GM12878 (cell line): Measurements from ENCODE around the gene CAMTA2. TPM values are rescaled to one million over a fixed set of nuclear protein-coding genes. Genes with fewer than 3 reads are reported as not detected.

ENCODE experiments used
- ATAC-seq: fragments of 200-7000 bp; cut with Tn5 transposase; 3 replicates; pipeline ENCODE4 v1.9.1; 2020; ENCODE audit warnings: mild to moderate bottlenecking, moderate library complexity
- BruUV-seq: library from RNA; stranded (reverse); fragments of 400-500 nt; replicated peaks from 2 replicates; lab custom pipeline; 2021; lab: Mats Ljungman, UMichigan
- CTCF ChIA-PET: fragments of 300-600 bp; sonication (Branson Sonifier 250); formaldehyde crosslinking; extraction: SDS; loops from one replicate; lab custom pipeline; 2021; ENCODE audit warnings: inconsistent platforms; lab: Yijun Ruan, JAX
- POLR2A ChIA-PET: fragments of 350-600 bp; formaldehyde crosslinking; extraction: SDS; loops from one replicate; lab custom pipeline; 2021; ENCODE audit warnings: inconsistent platforms; lab: Charles Lee
- RAD21 ChIA-PET: fragments of 300-600 bp; sonication (Branson Sonifier 250); formaldehyde crosslinking; loops from one replicate; lab custom pipeline; 2023; ENCODE audit warnings: antibody characterized with exemption; ENCODE audit not compliant: unreplicated experiment; lab: Charles Lee
- SMC1A ChIA-PET: fragments of 300-600 bp; sonication (Branson Sonifier 250); formaldehyde crosslinking; loops from one replicate; lab custom pipeline; 2023; ENCODE audit not compliant: unreplicated experiment, uncharacterized antibody; lab: Charles Lee
- DNase-seq: peaks from one replicate; pipeline ENCODE4 v3.0.0-alpha.2; 2011; ENCODE audit warnings: low read depth, low spot score
- FAIRE-seq: peaks from 3 replicates; lab custom pipeline; 2011; peaks lifted over from hg19 to GRCh38; lab: Jason Lieb, UNC
- H2AFZ ChIP-seq: 2 replicates; pipeline ENCODE4 v1.6.0; 2011; ENCODE audit warnings: low read depth, low read length, control low read depth; ENCODE audit not compliant: control insufficient read depth
- H3K27ac ChIP-seq: 2 replicates; pipeline ENCODE4 v1.5.1; 2011; ENCODE audit warnings: control low read depth; ENCODE audit not compliant: control insufficient read depth, insufficient read depth
- H3K27me3 ChIP-seq, 2 experiments: replicated peaks in 1 of 2; 2 replicates each; pipeline versions ENCODE4 v1.6.0 to v1.6.1; 2011; ENCODE audit warnings: low read length in 1 of 2; ENCODE audit not compliant: control insufficient read depth in 2 of 2, insufficient read depth in 2 of 2
- H3K36me3 ChIP-seq, 2 experiments: 2 replicates each; pipeline ENCODE4 v1.5.1; 2011; ENCODE audit warnings: low read length in 1 of 2; ENCODE audit not compliant: control insufficient read depth in 2 of 2, insufficient read depth in 2 of 2
- H3K4me1 ChIP-seq: 2 replicates; pipeline ENCODE4 v1.6.1; 2011; ENCODE audit warnings: mild to moderate bottlenecking, low read length, moderate library complexity, mixed read lengths; ENCODE audit not compliant: control insufficient read depth, insufficient read depth
- H3K4me2 ChIP-seq: 2 replicates; pipeline ENCODE4 v1.6.0; 2011; ENCODE audit warnings: control low read depth; ENCODE audit not compliant: control insufficient read depth, insufficient read depth
- H3K4me3 ChIP-seq: fragments of 200-600 bp; sonication (generic); 2 replicates; pipeline ENCODE4 v1.5.1; 2016
- H3K79me2 ChIP-seq: 2 replicates; pipeline ENCODE4 v1.6.0; 2011; ENCODE audit warnings: low read length; ENCODE audit not compliant: control insufficient read depth, insufficient read depth
- H3K9ac ChIP-seq: 2 replicates; pipeline ENCODE4 v1.8.0; 2011; ENCODE audit warnings: low read length, control low read depth, mixed read lengths; ENCODE audit not compliant: control insufficient read depth, insufficient read depth
- H3K9me3 ChIP-seq: replicated peaks from 3 replicates; pipeline ENCODE4 v1.5.1; 2011; ENCODE audit warnings: mild to moderate bottlenecking, low read length; ENCODE audit not compliant: control insufficient read depth, insufficient read depth
- H4K20me1 ChIP-seq: 2 replicates; pipeline ENCODE4 v1.6.0; 2011; ENCODE audit not compliant: control insufficient read depth, insufficient read depth
- BCL11A ChIP-seq: IDR thresholded peaks from 2 replicates; pipeline ENCODE4 v1.6.1; 2011; ENCODE audit warnings: low read depth, low read length
- DPF2 ChIP-seq: fragments of 450-650 bp; IDR thresholded peaks from 2 replicates; pipeline ENCODE4 v1.6.1; 2017; ENCODE audit warnings: mild to moderate bottlenecking
- E2F8 ChIP-seq: fragments of 450-650 bp; IDR thresholded peaks from 2 replicates; pipeline ENCODE4 v1.6.1; 2018; ENCODE audit warnings: mild to moderate bottlenecking, low read depth, moderate library complexity; ENCODE audit not compliant: partially characterized antibody
- EGR1 ChIP-seq, 2 experiments: IDR thresholded peaks; 1 replicate in 1 of 2; 2 replicates in 1 of 2; pipeline ENCODE4 v1.6.1; 2011 to 2012; ENCODE audit warnings: low read depth in 2 of 2, low read length in 2 of 2, borderline replicate concordance in 1 of 2, mild to moderate bottlenecking in 1 of 2, moderate library complexity in 1 of 2
- LARP7 ChIP-seq: fragments of 450-650 bp; IDR thresholded peaks from 2 replicates; pipeline ENCODE4 v1.6.1; 2017; ENCODE audit warnings: mild to moderate bottlenecking
- NBN ChIP-seq: fragments of 450-650 bp; IDR thresholded peaks from 2 replicates; pipeline ENCODE4 v1.6.1; 2016
- NKRF ChIP-seq: fragments of 450-650 bp; conservative IDR thresholded peaks from 2 replicates; pipeline ENCODE4 v1.6.1; 2017; ENCODE audit warnings: mild to moderate bottlenecking, moderate library complexity
- REST ChIP-seq: IDR thresholded peaks from 2 replicates; pipeline ENCODE4 v1.6.1; 2012; ENCODE audit warnings: mild to moderate bottlenecking, low read depth, low read length
- SMAD5 ChIP-seq: IDR thresholded peaks from 2 replicates; pipeline ENCODE4 v1.6.1; 2016; ENCODE audit warnings: antibody characterized with exemption, low read depth
- SMC3 ChIP-seq: IDR thresholded peaks from 2 replicates; pipeline ENCODE4 v1.6.1; 2011; ENCODE audit warnings: low read length, improper control_type of control experiment, borderline replicate concordance
- STAT1 ChIP-seq: fragments of 450-650 bp; conservative IDR thresholded peaks from 2 replicates; pipeline ENCODE4 v1.6.1; 2014; ENCODE audit warnings: antibody characterized with exemption, mild to moderate bottlenecking
- ZNF274 ChIP-seq: IDR thresholded peaks from one replicate; pipeline ENCODE4 v1.8.0; 2011; ENCODE audit not compliant: insufficient read length, insufficient read depth
- WGBS: methylation state at CpG from one replicate; pipeline ENCODE4 v1.1.6; 2016; ENCODE audit warnings: low lambda C conversion rate; ENCODE audit not compliant: insufficient replicate concordance, insufficient coverage; ENCODE audit errors: missing lambda C conversion rate; 5-methylcytosine and 5-hydroxymethylcytosine counted together
- in situ Hi-C: fragments of 300-500 bp; cut with MboI; formaldehyde crosslinking; loops from 9 replicates; pipeline ENCODE4 v1.14.3; 2018; ENCODE audit warnings: mixed read lengths
- intact Hi-C: fragments of 100-400 bp; cut with micrococcal nuclease; formaldehyde crosslinking; loops from one replicate; pipeline ENCODE4 v1.14.2; 2022; ENCODE audit not compliant: unreplicated experiment
- polyA plus RNA-seq, 11 experiments: library from polyadenylated mRNA; depleted of rRNA in 4 of 11; unstranded in 6 of 11; stranded (reverse) in 5 of 11; fragments of >200 nt; fragmentation: Nextera tagmentation in 4 of 11; fragmentation: Illumina TruSeq in 1 of 11; extraction: Ambion mirVana in 4 of 11; extraction: Trizol in 1 of 11; gene quantifications; 1 replicate in 1 of 11; 2 replicates in 10 of 11; pipeline versions ENCODE4 v1.2.1 to v1.2.3, GENCODE V29; 2011 to 2016; ENCODE audit warnings: inconsistent platforms in 2 of 11, missing spikeins in 2 of 11, low read depth in 1 of 11
- total RNA-seq, 4 experiments: library from RNA; depleted of rRNA in 3 of 4; stranded (reverse); fragments of >200 nt in 3 of 4; fragmentation: Illumina TruSeq in 1 of 4; extraction: Trizol in 1 of 4; gene quantifications; 2 replicates each; pipeline versions ENCODE4 v1.2.1 to v1.2.3, GENCODE V29; 2013 to 2021

CAMTA2 gene
- total and polyA plus RNA-seq, 10 of the 15 experiments (the other 5 are each of a cell fraction or from before 2014, with no cell fraction given) = 0.42 to 29.3 (median 11.2) TPM

- peaks cover 46% of the 10 kb centered on the region for H3K79me2 ChIP-seq
- in situ Hi-C loops = no loop called here
- ATAC-seq (peak; percentile 19), FAIRE-seq (no peak), DNase-seq (no peak)
- BruUV-seq = TSS peak; percentile 60
- CTCF ChIA-PET = interaction anchor here (1.6 to 3.4 kb wide), 5 partner anchors 11 to 112 kb away, joined by 4 to 23 read pairs (median 8); partner anchors contain the start of genes RNF167, SLC25A11 and SPAG7
- H3K36me3 ChIP-seq = peaks cover 10 to 12% of the 10 kb centered on the region in 2 experiments
- H3K9ac ChIP-seq = peak overlapping the region; percentile 97
- POLR2A ChIA-PET = interaction anchor here (1.0 to 17.5 kb wide), 4 partner anchors 10 to 15 kb away, joined by 3 to 272 read pairs (median 6); partner anchors contain the start of genes RNF167, SLC25A11 and SPAG7
- RAD21 ChIA-PET = interaction anchor here (2.0 to 9.8 kb wide), 2 partner anchors 10 to 15 kb away, joined by 7 to 73 read pairs; partner anchors contain the start of genes RNF167, SLC25A11 and SPAG7
- H3K9me3 ChIP-seq = no peaks in the 10 kb centered on the region
- H3K27ac ChIP-seq = peak overlapping the region; percentile 85
- intact Hi-C loops = no loop called here
- peak overlapping the region; percentile 93 for H3K4me2 ChIP-seq
- peaks cover 20% of the 10 kb centered on the region for H3K4me1 ChIP-seq
- peaks cover 5% of the 10 kb centered on the region; the same call in 1 of the 2 replicates for H4K20me1 ChIP-seq
- peak overlapping the region; percentile 72 for H3K4me3 ChIP-seq
- no peaks in the 10 kb centered on the region for H3K27me3 ChIP-seq
- SMC1A ChIA-PET = interaction anchor here (3.2 kb wide), 1 partner anchor 16 kb away, joined by 24 read pairs; the partner anchor contains the start of gene SPAG7
- H2AFZ ChIP-seq = peak overlapping the region; percentile 72
- WGBS = under 1% methylated on average over 42 of the region's 52 CpGs
- TF ChIP-seq STAT1 = 0 out of 2 replicates have a peak, but pooled peaks have one; percentile 38
- TF ChIP-seq EGR1 (IDR thresholded peaks at IDR 0.05; ENCODE audit: borderline replicate concordance in 1 of 2, low read depth in 2 of 2, low read length in 2 of 2) = no peak; a peak in 1 of 3 replicates
- TF ChIP-seq NKRF = peak; percentile 25; the same call in 1 of the 2 replicates
- TF ChIP-seq BCL11A = 0 out of 2 replicates have a peak, but pooled peaks have one; percentile 22
- no peak for TF ChIP-seq SMAD5
- TF ChIP-seq REST = no peak
- no peak for TF ChIP-seq E2F8
- no peak for TF ChIP-seq SMC3
- no peak for TF ChIP-seq NBN
- 0 out of 2 replicates have a peak, but pooled peaks have one; percentile 19 for TF ChIP-seq DPF2
- TF ChIP-seq ZNF274 = no peak
- TF ChIP-seq LARP7 = 0 out of 2 replicates have a peak, but pooled peaks have one; percentile 48
Measured at GRCh38 chr17:4950075-4950745, 37.3 kb downstream of the CAMTA2 start.
